Liver (tissue), 9 donors: Measurements from ENCODE around the gene KRT77. TPM values are rescaled to one million over a fixed set of nuclear protein-coding genes. Genes with fewer than 3 reads are reported as not detected.

Experiments
- DNase-seq: peaks from one replicate; pipeline ENCODE4 v3.0.0-alpha.2; 2017; ENCODE audit warnings: low spot score
- H3K27ac ChIP-seq, 2 donors: one replicate each; pipeline ENCODE4 v1.7.0; 2013; ENCODE audit warnings: inconsistent platforms in 2 of 2, low read length in 2 of 2, control low read depth in 1 of 2, low read depth in 1 of 2, mild to moderate bottlenecking in 1 of 2
- H3K27me3 ChIP-seq, 4 donors: one replicate each; pipeline versions ENCODE4 v1.6.1 to v1.7.0; 2013; ENCODE audit warnings: low read length in 3 of 4, inconsistent platforms in 1 of 4, mild to moderate bottlenecking in 1 of 4, moderate library complexity in 1 of 4; ENCODE audit not compliant: control insufficient read depth in 4 of 4, insufficient read depth in 4 of 4
- H3K36me3 ChIP-seq, 4 donors: one replicate each; pipeline versions ENCODE4 v1.6.1 to v1.7.0; 2013; ENCODE audit warnings: low read length in 3 of 4, mild to moderate bottlenecking in 3 of 4, low read depth in 1 of 4, moderate library complexity in 1 of 4; ENCODE audit not compliant: control insufficient read depth in 4 of 4, insufficient read depth in 3 of 4
- H3K4me1 ChIP-seq, 4 donors: one replicate each; pipeline versions ENCODE4 v1.6.1 to v1.7.0; 2013; ENCODE audit warnings: low read length in 3 of 4, mild to moderate bottlenecking in 3 of 4, moderate library complexity in 1 of 4; ENCODE audit not compliant: control insufficient read depth in 4 of 4, insufficient read depth in 4 of 4
- H3K4me3 ChIP-seq, 3 donors: one replicate each; pipeline versions ENCODE4 v1.6.1 to v1.7.0; 2013; ENCODE audit warnings: low read length in 3 of 3, control low read depth in 1 of 3, low read depth in 1 of 3, mild to moderate bottlenecking in 1 of 3
- H3K9ac ChIP-seq, 2 donors: one replicate each; pipeline ENCODE4 v1.7.0; 2013; ENCODE audit warnings: low read length in 2 of 2, mild to moderate bottlenecking in 2 of 2, moderate library complexity in 2 of 2, control low read depth in 1 of 2, low read depth in 1 of 2
- H3K9me3 ChIP-seq, 4 donors: one replicate each; pipeline versions ENCODE4 v1.6.1 to v1.7.0; 2013; ENCODE audit warnings: low read length in 3 of 4; ENCODE audit not compliant: control insufficient read depth in 4 of 4
- FOXA1 ChIP-seq: IDR thresholded peaks from 2 replicates; pipeline ENCODE4 v1.6.1; 2016; ENCODE audit warnings: antibody characterized with exemption
- GABPA ChIP-seq, 2 donors: IDR thresholded peaks in 1 of 2; conservative IDR thresholded peaks in 1 of 2; 2 replicates each; pipeline ENCODE4 v1.6.1; 2016; ENCODE audit warnings: antibody characterized with exemption in 2 of 2, mild to moderate bottlenecking in 1 of 2, moderate library complexity in 1 of 2
- NR2F2 ChIP-seq: IDR thresholded peaks from 2 replicates; pipeline ENCODE4 v1.6.1; 2016; ENCODE audit warnings: antibody characterized with exemption
- RAD21 ChIP-seq, 2 donors: IDR thresholded peaks; 2 replicates each; pipeline ENCODE4 v1.6.1; 2016; ENCODE audit warnings: antibody characterized with exemption in 2 of 2, mild to moderate bottlenecking in 2 of 2
- SP1 ChIP-seq: IDR thresholded peaks from 2 replicates; pipeline ENCODE4 v1.6.1; 2018; ENCODE audit warnings: antibody characterized with exemption, mild to moderate bottlenecking
- WGBS: extraction: QIAGEN DNeasy Blood & Tissue Kit; methylation state at CpG from one replicate; pipeline ENCODE4 v1.1.7; 2013; 5-methylcytosine and 5-hydroxymethylcytosine counted together
- polyA plus RNA-seq, 2 donors: library from polyadenylated mRNA; stranded (reverse) in 1 of 2; unstranded in 1 of 2; fragments of 200-250 nt in 1 of 2; fragments of >200 nt in 1 of 2; fragmentation: Nextera tagmentation in 1 of 2; extraction: Ambion mirVana in 1 of 2; gene quantifications; one replicate each; pipeline versions ENCODE4 v1.2.1 to v1.2.3, GENCODE V29; 2013 to 2015
- total RNA-seq, 2 donors: library from RNA; depleted of rRNA; stranded (reverse); fragments of >200 nt; gene quantifications; one replicate each; pipeline ENCODE4 v1.2.3, GENCODE V29; 2014
- TF ChIP-seq, protein P1 (sequence below): fragments of 150-350 bp; IDR thresholded peaks from 2 replicates; pipeline ENCODE4 v1.5.1; 2017; ENCODE audit warnings: improper control_type of control experiment, low read depth, low read length; ENCODE audit not compliant: missing input control
- TF ChIP-seq, protein P2 (sequence below): IDR thresholded peaks from 2 replicates; pipeline ENCODE4 v1.6.1; 2016; ENCODE audit warnings: antibody characterized with exemption, mild to moderate bottlenecking
- TF ChIP-seq, protein P3 (sequence below): IDR thresholded peaks from 2 replicates; pipeline ENCODE4 v1.6.1; 2016; ENCODE audit warnings: antibody characterized with exemption
- TF ChIP-seq, protein P4 (sequence below): IDR thresholded peaks from 2 replicates; pipeline ENCODE4 v1.6.1; 2016; ENCODE audit warnings: antibody characterized with exemption
- TF ChIP-seq, protein P5 (sequence below): IDR thresholded peaks from 2 replicates; pipeline ENCODE4 v1.6.1; 2016; ENCODE audit warnings: antibody characterized with exemption
- donor health status: healthy.
- donor health status: healthy.
- donor health status: healthy.
- donor health status: healthy.
- donor health status: healthy.

Gene KRT77
- total and polyA plus RNA-seq, 4 donors = not detected

DNA sequence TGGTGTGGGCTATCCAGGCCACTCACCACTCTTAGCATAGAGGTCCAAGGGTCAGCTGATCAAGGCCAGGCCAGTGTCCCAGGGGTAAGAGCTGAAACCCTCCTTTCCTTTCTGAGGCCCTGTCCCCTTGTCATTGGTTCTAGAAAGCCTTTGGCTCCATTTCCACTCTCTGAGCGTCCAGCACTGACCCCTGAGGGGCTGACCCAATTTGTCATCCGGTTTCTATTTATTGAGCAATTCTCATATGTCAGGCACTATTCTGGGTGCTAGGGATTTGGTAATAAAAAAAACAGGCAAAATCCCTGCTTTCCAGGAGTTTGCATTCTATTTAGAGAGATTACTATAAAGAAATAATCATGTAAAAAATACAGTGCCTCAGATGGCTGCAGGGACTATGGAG, 3.4 kb downstream of the KRT77 start (continued):
- TF ChIP-seq, protein P1, sequence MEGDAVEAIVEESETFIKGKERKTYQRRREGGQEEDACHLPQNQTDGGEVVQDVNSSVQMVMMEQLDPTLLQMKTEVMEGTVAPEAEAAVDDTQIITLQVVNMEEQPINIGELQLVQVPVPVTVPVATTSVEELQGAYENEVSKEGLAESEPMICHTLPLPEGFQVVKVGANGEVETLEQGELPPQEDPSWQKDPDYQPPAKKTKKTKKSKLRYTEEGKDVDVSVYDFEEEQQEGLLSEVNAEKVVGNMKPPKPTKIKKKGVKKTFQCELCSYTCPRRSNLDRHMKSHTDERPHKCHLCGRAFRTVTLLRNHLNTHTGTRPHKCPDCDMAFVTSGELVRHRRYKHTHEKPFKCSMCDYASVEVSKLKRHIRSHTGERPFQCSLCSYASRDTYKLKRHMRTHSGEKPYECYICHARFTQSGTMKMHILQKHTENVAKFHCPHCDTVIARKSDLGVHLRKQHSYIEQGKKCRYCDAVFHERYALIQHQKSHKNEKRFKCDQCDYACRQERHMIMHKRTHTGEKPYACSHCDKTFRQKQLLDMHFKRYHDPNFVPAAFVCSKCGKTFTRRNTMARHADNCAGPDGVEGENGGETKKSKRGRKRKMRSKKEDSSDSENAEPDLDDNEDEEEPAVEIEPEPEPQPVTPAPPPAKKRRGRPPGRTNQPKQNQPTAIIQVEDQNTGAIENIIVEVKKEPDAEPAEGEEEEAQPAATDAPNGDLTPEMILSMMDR = no peak

DNA sequence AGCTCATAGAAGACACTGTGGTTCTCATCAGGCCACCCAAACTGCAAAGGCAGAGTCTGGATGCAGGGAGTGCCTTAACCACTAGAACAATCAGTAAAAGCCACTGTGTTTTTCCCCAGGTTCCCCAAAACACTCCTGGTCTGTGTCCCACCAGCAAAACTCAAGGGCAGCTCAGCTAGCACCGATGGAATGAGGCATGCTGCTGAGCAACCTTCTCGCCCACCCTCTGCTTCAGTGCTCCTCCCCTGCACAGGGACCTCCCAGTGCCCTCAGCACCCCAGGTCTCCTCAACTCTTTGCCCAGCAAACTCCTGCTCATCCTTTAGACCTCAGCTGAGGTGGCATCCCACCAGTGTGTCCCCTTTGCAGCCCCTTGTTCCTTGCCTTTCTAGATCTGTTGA, 4.0 kb downstream of the KRT77 start:
- Histone ChIP-seq H3K9me3 (no peaks in the 10 kb centered on the region), H3K27ac (no peak overlapping the region), H3K36me3 (no peaks in the 10 kb centered on the region), H3K27me3 (no peaks in the 10 kb centered on the region), H3K4me1 (no peaks in the 10 kb centered on the region), H3K9ac (no peak overlapping the region), H3K4me3 (no peak overlapping the region)
- 87% methylated on average over 2 of the region's 2 CpGs for WGBS
- DNase-seq = no peak
- no peak for TF ChIP-seq GABPA (IDR thresholded peaks at IDR 0.05 in 1 of 2, conservative IDR thresholded peaks at IDR 0.05 in 1 of 2)
- TF ChIP-seq SP1 = no peak
- TF ChIP-seq, protein P2, sequence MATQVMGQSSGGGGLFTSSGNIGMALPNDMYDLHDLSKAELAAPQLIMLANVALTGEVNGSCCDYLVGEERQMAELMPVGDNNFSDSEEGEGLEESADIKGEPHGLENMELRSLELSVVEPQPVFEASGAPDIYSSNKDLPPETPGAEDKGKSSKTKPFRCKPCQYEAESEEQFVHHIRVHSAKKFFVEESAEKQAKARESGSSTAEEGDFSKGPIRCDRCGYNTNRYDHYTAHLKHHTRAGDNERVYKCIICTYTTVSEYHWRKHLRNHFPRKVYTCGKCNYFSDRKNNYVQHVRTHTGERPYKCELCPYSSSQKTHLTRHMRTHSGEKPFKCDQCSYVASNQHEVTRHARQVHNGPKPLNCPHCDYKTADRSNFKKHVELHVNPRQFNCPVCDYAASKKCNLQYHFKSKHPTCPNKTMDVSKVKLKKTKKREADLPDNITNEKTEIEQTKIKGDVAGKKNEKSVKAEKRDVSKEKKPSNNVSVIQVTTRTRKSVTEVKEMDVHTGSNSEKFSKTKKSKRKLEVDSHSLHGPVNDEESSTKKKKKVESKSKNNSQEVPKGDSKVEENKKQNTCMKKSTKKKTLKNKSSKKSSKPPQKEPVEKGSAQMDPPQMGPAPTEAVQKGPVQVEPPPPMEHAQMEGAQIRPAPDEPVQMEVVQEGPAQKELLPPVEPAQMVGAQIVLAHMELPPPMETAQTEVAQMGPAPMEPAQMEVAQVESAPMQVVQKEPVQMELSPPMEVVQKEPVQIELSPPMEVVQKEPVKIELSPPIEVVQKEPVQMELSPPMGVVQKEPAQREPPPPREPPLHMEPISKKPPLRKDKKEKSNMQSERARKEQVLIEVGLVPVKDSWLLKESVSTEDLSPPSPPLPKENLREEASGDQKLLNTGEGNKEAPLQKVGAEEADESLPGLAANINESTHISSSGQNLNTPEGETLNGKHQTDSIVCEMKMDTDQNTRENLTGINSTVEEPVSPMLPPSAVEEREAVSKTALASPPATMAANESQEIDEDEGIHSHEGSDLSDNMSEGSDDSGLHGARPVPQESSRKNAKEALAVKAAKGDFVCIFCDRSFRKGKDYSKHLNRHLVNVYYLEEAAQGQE = no peak
- no peak for TF ChIP-seq FOXA1
- TF ChIP-seq RAD21 (IDR thresholded peaks at IDR 0.05) = no peak
- TF ChIP-seq NR2F2 = no peak
- TF ChIP-seq, protein P1 = no peak
- TF ChIP-seq, protein P3, sequence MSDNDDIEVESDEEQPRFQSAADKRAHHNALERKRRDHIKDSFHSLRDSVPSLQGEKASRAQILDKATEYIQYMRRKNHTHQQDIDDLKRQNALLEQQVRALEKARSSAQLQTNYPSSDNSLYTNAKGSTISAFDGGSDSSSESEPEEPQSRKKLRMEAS = no peak

DNA sequence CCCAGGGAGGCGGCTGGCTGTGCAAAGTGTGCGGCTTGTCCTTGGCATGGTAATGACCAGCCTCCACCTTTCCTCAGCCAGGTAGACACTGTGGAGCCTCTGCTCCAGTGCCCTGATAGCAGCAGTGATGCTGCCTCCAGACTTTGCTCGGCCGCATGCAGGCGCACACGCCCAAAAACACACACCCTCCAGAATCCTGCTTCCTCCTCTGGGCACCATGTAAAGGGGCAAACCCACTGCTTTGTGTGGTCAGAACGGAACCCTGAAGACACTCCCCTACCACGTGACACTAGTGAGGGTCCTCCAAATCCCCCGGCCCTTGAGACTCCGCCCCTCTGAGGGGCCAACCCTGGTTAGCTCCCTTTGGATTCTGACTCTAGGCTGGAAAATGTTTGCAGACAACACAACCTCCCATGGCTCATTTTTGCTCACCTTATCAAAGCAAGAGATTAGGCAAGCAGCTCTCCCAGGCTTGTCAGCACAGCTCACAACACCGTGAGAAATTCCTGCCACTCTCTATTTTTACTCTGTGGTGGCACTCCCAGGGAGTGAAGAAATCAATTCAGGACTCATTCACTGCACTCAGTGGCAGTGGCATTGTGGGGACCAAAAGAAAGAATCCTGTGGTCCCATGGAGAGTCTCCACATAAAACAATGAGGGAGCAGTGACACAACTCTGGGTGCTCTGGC, 4.5 kb downstream of the KRT77 start:
- Histone ChIP-seq H3K4me1 (no peaks in the 10 kb centered on the region), H3K9me3 (no peaks in the 10 kb centered on the region), H3K9ac (no peak overlapping the region), H3K27ac (no peak overlapping the region), H3K36me3 (no peaks in the 10 kb centered on the region), H3K27me3 (no peaks in the 10 kb centered on the region), H3K4me3 (no peak overlapping the region)
- 43% methylated on average over 11 of the region's 11 CpGs for WGBS
- no peak for DNase-seq
- no peak for TF ChIP-seq RAD21 (IDR thresholded peaks at IDR 0.05)
- TF ChIP-seq, protein P4, sequence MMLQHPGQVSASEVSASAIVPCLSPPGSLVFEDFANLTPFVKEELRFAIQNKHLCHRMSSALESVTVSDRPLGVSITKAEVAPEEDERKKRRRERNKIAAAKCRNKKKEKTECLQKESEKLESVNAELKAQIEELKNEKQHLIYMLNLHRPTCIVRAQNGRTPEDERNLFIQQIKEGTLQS = no peak
- TF ChIP-seq, protein P5, sequence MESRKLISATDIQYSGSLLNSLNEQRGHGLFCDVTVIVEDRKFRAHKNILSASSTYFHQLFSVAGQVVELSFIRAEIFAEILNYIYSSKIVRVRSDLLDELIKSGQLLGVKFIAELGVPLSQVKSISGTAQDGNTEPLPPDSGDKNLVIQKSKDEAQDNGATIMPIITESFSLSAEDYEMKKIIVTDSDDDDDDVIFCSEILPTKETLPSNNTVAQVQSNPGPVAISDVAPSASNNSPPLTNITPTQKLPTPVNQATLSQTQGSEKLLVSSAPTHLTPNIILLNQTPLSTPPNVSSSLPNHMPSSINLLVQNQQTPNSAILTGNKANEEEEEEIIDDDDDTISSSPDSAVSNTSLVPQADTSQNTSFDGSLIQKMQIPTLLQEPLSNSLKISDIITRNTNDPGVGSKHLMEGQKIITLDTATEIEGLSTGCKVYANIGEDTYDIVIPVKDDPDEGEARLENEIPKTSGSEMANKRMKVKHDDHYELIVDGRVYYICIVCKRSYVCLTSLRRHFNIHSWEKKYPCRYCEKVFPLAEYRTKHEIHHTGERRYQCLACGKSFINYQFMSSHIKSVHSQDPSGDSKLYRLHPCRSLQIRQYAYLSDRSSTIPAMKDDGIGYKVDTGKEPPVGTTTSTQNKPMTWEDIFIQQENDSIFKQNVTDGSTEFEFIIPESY = no peak
- TF ChIP-seq, protein P2 = no peak
- TF ChIP-seq NR2F2 = no peak
- TF ChIP-seq, protein P1 = no peak
